GM23338 (cell line): ENCODE measurements around the gene UBA3. TPM values are rescaled to one million over a fixed set of nuclear protein-coding genes. Genes with fewer than 3 reads are reported as not detected.

Source experiments
- ATAC-seq: fragments of 200-7000 bp; cut with Tn5 transposase; 3 replicates; pipeline ENCODE4 v1.9.1; 2020
- DNase-seq: peaks from one replicate; pipeline ENCODE4 v3.0.0-alpha.2; 2015; ENCODE audit warnings: low spot score
- H2AFZ ChIP-seq: fragments of 200-600 bp; sonication (generic); 2 replicates; pipeline ENCODE4 v1.8.0; 2016; ENCODE audit warnings: antibody characterized with exemption, mild to moderate bottlenecking, moderate library complexity
- H3F3A ChIP-seq: fragments of 200-600 bp; sonication (generic); replicated peaks from 2 replicates; pipeline ENCODE4 v1.8.0; 2017; ENCODE audit warnings: antibody characterized with exemption, mixed run types, low read depth
- H3K27ac ChIP-seq: fragments of 200-600 bp; sonication (generic); 2 replicates; pipeline ENCODE4 v1.6.1; 2016; ENCODE audit warnings: low read depth
- H3K27me3 ChIP-seq: fragments of 200-600 bp; sonication (generic); 2 replicates; pipeline ENCODE4 v1.8.0; 2016; ENCODE audit warnings: mild to moderate bottlenecking, mixed run types, moderate library complexity; ENCODE audit not compliant: insufficient read depth
- H3K36me3 ChIP-seq: fragments of 200-600 bp; sonication (generic); 2 replicates; pipeline ENCODE4 v1.8.0; 2016; ENCODE audit warnings: mild to moderate bottlenecking; ENCODE audit not compliant: insufficient read depth
- H3K4me1 ChIP-seq: fragments of 200-600 bp; sonication (generic); 2 replicates; pipeline ENCODE4 v1.8.0; 2016; ENCODE audit warnings: mild to moderate bottlenecking, moderate library complexity; ENCODE audit not compliant: insufficient read depth
- H3K4me2 ChIP-seq: fragments of 200-600 bp; sonication (generic); 2 replicates; pipeline ENCODE4 v1.7.1; 2017; ENCODE audit warnings: mixed run types
- H3K4me3 ChIP-seq: fragments of 200-600 bp; sonication (generic); 2 replicates; pipeline ENCODE4 v1.6.1; 2016; ENCODE audit warnings: mixed run types
- H3K79me2 ChIP-seq: fragments of 200-600 bp; sonication (generic); replicated peaks from 2 replicates; pipeline ENCODE4 v1.8.0; 2017; ENCODE audit warnings: mild to moderate bottlenecking; ENCODE audit not compliant: insufficient read depth
- H3K9me2 ChIP-seq: fragments of 200-600 bp; sonication (generic); 2 replicates; pipeline ENCODE4 v1.8.0; 2017; ENCODE audit not compliant: insufficient read depth
- H4K20me1 ChIP-seq: fragments of 200-600 bp; sonication (generic); replicated peaks from 2 replicates; pipeline ENCODE4 v1.8.0; 2017; ENCODE audit warnings: mild to moderate bottlenecking; ENCODE audit not compliant: insufficient read depth
- H3K27ac Mint-ChIP-seq: 2 replicates; pipeline ENCODE4 v1.8.0; 2020; ENCODE audit warnings: inconsistent platforms, mild to moderate bottlenecking, moderate library complexity, mixed read lengths
- H3K27me3 Mint-ChIP-seq: 3 replicates; pipeline ENCODE4 v1.8.0; 2022; ENCODE audit warnings: low read depth, mild to moderate bottlenecking, moderate library complexity, mixed read lengths, inconsistent platforms; ENCODE audit not compliant: insufficient read depth, poor library complexity
- H3K36me3 Mint-ChIP-seq: 3 replicates; pipeline ENCODE4 v1.8.0; 2021; ENCODE audit warnings: low read depth, mild to moderate bottlenecking, inconsistent platforms, moderate library complexity, mixed read lengths
- H3K4me1 Mint-ChIP-seq: 3 replicates; pipeline ENCODE4 v1.8.0; 2020; ENCODE audit warnings: mild to moderate bottlenecking, inconsistent platforms, mixed read lengths
- H3K4me3 Mint-ChIP-seq: 3 replicates; pipeline ENCODE4 v1.8.0; 2021; ENCODE audit warnings: moderate library complexity, mild to moderate bottlenecking, inconsistent platforms, mixed read lengths
- H3K9me3 Mint-ChIP-seq: 3 replicates; pipeline ENCODE4 v1.8.0; 2020; ENCODE audit warnings: moderate library complexity, mild to moderate bottlenecking, inconsistent platforms, mixed read lengths
- CREB1 ChIP-seq: fragments of 250-450 bp; sonication (Bioruptor Pico); IDR thresholded peaks from 2 replicates; pipeline ENCODE4 v1.5.0; 2020; ENCODE audit warnings: low read depth, mild to moderate bottlenecking, moderate library complexity
- EZH2 ChIP-seq: fragments of 200-600 bp; sonication (generic); IDR thresholded peaks from one replicate; pipeline ENCODE4 v1.8.0; 2017; ENCODE audit warnings: antibody characterized with exemption, mild to moderate bottlenecking, low read depth; ENCODE audit not compliant: unreplicated experiment
- EZH2phosphoT487 ChIP-seq: fragments of 200-600 bp; sonication (generic); IDR thresholded peaks from one replicate; pipeline ENCODE4 v1.8.1; 2018; ENCODE audit warnings: antibody characterized with exemption; ENCODE audit not compliant: unreplicated experiment
- JUNB ChIP-seq: IDR thresholded peaks from one replicate; pipeline ENCODE4 v1.6.1; 2016; ENCODE audit warnings: antibody characterized with exemption; ENCODE audit not compliant: unreplicated experiment
- NANOG ChIP-seq: IDR thresholded peaks from 2 replicates; pipeline ENCODE4 v1.6.1; 2016; ENCODE audit warnings: antibody characterized with exemption, borderline replicate concordance
- POLR2AphosphoS5 ChIP-seq: IDR thresholded peaks from 2 replicates; pipeline ENCODE4 v1.6.1; 2016; ENCODE audit warnings: antibody characterized with exemption, low read depth
- STAT1 ChIP-seq: IDR thresholded peaks from one replicate; pipeline ENCODE4 v1.6.1; 2016; ENCODE audit warnings: antibody characterized with exemption; ENCODE audit not compliant: unreplicated experiment
- ZNF114 ChIP-seq: fragments of 250-450 bp; sonication (Bioruptor Pico); IDR thresholded peaks from 2 replicates; pipeline ENCODE4 v1.5.0; 2020; ENCODE audit warnings: mild to moderate bottlenecking, moderate library complexity
- ZNF331 ChIP-seq: fragments of 250-450 bp; sonication (Bioruptor Pico); IDR thresholded peaks from 2 replicates; pipeline ENCODE4 v1.5.0; 2020; ENCODE audit warnings: low read depth, mild to moderate bottlenecking, moderate library complexity
- polyA plus RNA-seq: library from polyadenylated mRNA; unstranded; fragments of >200 nt; fragmentation: Nextera tagmentation; extraction: Ambion mirVana; gene quantifications from 2 replicates; pipeline ENCODE4 v1.2.1, GENCODE V29; 2016
- total RNA-seq: library from RNA; depleted of rRNA; stranded (reverse); fragments of >200 nt; shearing (Covaris generic); gene quantifications from 2 replicates; pipeline ENCODE4 v1.2.3, GENCODE V29; 2014
- TF ChIP-seq, protein P1 (sequence below), 2 experiments: fragments of 200-600 bp in 1 of 2; sonication (generic) in 1 of 2; conservative IDR thresholded peaks; 2 replicates each; pipeline versions ENCODE4 v1.5.1 to v1.6.1; 2016 to 2017; ENCODE audit warnings: antibody characterized with exemption in 2 of 2, low read depth in 2 of 2, mild to moderate bottlenecking in 2 of 2, moderate library complexity in 1 of 2
- TF ChIP-seq, protein P2 (sequence below): fragments of 250-450 bp; sonication (Bioruptor Pico); IDR thresholded peaks from 2 replicates; pipeline ENCODE4 v1.5.0; 2020; ENCODE audit warnings: mild to moderate bottlenecking, moderate library complexity
- TF ChIP-seq, protein P3 (sequence below): IDR thresholded peaks from one replicate; pipeline ENCODE4 v1.6.1; 2018; ENCODE audit warnings: antibody characterized with exemption; ENCODE audit not compliant: unreplicated experiment
- TF ChIP-seq, protein P4 (sequence below): IDR thresholded peaks from 2 replicates; pipeline ENCODE4 v1.6.1; 2016; ENCODE audit warnings: antibody characterized with exemption

UBA3 gene
- total and polyA plus RNA-seq, 2 experiments from 2014 or later: 53.2 to 85.3 TPM

DNA sequence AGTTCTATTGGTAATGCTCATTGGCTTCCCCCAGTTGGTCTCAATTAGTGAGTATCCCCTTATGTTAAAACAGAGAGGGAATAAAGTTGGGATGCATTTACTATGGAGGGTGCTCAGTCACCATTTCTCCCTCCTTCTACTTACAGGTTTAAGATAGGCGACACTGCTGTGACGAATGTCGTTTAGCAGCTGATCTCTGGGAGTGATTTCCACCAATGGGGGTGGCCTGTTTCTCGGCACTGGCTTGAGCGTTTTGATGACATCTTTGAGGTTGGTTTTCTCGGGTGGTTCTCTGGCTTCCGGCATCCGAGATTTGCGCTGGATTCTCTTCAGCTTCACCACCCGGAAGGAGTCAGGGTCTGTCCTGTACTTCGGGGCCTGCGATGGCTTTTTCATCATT lies 38.4 kb upstream of the UBA3 start (continued):
- no peak for TF ChIP-seq POLR2AphosphoS5
- no peak for TF ChIP-seq ZNF114 (CRISPR knock-in tag)
- no peak for TF ChIP-seq STAT1
- TF ChIP-seq, protein P1, sequence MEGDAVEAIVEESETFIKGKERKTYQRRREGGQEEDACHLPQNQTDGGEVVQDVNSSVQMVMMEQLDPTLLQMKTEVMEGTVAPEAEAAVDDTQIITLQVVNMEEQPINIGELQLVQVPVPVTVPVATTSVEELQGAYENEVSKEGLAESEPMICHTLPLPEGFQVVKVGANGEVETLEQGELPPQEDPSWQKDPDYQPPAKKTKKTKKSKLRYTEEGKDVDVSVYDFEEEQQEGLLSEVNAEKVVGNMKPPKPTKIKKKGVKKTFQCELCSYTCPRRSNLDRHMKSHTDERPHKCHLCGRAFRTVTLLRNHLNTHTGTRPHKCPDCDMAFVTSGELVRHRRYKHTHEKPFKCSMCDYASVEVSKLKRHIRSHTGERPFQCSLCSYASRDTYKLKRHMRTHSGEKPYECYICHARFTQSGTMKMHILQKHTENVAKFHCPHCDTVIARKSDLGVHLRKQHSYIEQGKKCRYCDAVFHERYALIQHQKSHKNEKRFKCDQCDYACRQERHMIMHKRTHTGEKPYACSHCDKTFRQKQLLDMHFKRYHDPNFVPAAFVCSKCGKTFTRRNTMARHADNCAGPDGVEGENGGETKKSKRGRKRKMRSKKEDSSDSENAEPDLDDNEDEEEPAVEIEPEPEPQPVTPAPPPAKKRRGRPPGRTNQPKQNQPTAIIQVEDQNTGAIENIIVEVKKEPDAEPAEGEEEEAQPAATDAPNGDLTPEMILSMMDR (conservative IDR thresholded peaks at IDR 0.05; ENCODE audit: low read depth in 2 of 2): no peak
- TF ChIP-seq CREB1 (CRISPR knock-in tag): no peak
- no peak for TF ChIP-seq EZH2
- no peak for TF ChIP-seq JUNB
- no peak for TF ChIP-seq NANOG
- TF ChIP-seq EZH2phosphoT487: no peak

DNA sequence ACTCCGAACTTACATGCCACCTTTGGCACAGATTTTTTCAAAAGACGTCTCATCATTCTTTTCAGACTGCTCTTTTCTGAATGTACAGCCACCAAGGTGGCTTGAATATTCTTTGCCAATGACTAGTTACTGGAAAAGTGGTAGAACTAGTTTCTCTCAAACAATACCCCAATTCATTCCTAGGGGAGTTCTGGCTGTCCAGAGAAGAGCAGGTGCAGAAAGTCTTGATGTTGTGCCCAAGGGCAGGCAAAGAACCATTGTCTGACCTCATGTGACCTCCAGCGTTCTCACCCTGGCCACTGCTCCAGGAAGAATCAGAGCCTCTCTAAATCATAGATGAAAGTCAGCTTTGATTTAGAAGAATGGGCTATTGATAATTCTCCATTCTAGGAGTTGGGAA lies 36.7 kb upstream of the UBA3 start:
- no peak for DNase-seq
- TF ChIP-seq, protein P2, sequence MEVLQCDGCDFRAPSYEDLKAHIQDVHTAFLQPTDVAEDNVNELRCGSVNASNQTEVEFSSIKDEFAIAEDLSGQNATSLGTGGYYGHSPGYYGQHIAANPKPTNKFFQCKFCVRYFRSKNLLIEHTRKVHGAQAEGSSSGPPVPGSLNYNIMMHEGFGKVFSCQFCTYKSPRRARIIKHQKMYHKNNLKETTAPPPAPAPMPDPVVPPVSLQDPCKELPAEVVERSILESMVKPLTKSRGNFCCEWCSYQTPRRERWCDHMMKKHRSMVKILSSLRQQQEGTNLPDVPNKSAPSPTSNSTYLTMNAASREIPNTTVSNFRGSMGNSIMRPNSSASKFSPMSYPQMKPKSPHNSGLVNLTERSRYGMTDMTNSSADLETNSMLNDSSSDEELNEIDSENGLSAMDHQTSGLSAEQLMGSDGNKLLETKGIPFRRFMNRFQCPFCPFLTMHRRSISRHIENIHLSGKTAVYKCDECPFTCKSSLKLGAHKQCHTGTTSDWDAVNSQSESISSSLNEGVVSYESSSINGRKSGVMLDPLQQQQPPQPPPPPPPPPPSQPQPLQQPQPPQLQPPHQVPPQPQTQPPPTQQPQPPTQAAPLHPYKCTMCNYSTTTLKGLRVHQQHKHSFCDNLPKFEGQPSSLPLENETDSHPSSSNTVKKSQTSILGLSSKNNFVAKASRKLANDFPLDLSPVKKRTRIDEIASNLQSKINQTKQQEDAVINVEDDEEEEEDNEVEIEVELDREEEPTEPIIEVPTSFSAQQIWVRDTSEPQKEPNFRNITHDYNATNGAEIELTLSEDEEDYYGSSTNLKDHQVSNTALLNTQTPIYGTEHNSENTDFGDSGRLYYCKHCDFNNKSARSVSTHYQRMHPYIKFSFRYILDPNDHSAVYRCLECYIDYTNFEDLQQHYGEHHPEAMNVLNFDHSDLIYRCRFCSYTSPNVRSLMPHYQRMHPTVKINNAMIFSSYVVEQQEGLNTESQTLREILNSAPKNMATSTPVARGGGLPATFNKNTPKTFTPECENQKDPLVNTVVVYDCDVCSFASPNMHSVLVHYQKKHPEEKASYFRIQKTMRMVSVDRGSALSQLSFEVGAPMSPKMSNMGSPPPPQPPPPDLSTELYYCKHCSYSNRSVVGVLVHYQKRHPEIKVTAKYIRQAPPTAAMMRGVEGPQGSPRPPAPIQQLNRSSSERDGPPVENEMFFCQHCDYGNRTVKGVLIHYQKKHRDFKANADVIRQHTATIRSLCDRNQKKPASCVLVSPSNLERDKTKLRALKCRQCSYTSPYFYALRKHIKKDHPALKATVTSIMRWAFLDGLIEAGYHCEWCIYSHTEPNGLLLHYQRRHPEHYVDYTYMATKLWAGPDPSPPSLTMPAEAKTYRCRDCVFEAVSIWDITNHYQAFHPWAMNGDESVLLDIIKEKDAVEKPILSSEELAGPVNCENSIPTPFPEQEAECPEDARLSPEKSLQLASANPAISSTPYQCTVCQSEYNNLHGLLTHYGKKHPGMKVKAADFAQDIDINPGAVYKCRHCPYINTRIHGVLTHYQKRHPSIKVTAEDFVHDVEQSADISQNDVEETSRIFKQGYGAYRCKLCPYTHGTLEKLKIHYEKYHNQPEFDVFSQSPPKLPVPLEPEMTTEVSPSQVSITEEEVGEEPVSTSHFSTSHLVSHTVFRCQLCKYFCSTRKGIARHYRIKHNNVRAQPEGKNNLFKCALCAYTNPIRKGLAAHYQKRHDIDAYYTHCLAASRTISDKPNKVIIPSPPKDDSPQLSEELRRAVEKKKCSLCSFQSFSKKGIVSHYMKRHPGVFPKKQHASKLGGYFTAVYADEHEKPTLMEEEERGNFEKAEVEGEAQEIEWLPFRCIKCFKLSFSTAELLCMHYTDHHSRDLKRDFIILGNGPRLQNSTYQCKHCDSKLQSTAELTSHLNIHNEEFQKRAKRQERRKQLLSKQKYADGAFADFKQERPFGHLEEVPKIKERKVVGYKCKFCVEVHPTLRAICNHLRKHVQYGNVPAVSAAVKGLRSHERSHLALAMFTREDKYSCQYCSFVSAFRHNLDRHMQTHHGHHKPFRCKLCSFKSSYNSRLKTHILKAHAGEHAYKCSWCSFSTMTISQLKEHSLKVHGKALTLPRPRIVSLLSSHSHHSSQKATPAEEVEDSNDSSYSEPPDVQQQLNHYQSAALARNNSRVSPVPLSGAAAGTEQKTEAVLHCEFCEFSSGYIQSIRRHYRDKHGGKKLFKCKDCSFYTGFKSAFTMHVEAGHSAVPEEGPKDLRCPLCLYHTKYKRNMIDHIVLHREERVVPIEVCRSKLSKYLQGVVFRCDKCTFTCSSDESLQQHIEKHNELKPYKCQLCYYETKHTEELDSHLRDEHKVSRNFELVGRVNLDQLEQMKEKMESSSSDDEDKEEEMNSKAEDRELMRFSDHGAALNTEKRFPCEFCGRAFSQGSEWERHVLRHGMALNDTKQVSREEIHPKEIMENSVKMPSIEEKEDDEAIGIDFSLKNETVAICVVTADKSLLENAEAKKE: no peak
- TF ChIP-seq ZNF114 (CRISPR knock-in tag) (no peak), ZNF331 (CRISPR knock-in tag) (no peak), EZH2 (no peak), NANOG (no peak)
- TF ChIP-seq, protein P3, sequence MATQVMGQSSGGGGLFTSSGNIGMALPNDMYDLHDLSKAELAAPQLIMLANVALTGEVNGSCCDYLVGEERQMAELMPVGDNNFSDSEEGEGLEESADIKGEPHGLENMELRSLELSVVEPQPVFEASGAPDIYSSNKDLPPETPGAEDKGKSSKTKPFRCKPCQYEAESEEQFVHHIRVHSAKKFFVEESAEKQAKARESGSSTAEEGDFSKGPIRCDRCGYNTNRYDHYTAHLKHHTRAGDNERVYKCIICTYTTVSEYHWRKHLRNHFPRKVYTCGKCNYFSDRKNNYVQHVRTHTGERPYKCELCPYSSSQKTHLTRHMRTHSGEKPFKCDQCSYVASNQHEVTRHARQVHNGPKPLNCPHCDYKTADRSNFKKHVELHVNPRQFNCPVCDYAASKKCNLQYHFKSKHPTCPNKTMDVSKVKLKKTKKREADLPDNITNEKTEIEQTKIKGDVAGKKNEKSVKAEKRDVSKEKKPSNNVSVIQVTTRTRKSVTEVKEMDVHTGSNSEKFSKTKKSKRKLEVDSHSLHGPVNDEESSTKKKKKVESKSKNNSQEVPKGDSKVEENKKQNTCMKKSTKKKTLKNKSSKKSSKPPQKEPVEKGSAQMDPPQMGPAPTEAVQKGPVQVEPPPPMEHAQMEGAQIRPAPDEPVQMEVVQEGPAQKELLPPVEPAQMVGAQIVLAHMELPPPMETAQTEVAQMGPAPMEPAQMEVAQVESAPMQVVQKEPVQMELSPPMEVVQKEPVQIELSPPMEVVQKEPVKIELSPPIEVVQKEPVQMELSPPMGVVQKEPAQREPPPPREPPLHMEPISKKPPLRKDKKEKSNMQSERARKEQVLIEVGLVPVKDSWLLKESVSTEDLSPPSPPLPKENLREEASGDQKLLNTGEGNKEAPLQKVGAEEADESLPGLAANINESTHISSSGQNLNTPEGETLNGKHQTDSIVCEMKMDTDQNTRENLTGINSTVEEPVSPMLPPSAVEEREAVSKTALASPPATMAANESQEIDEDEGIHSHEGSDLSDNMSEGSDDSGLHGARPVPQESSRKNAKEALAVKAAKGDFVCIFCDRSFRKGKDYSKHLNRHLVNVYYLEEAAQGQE: no peak
- TF ChIP-seq, protein P4, sequence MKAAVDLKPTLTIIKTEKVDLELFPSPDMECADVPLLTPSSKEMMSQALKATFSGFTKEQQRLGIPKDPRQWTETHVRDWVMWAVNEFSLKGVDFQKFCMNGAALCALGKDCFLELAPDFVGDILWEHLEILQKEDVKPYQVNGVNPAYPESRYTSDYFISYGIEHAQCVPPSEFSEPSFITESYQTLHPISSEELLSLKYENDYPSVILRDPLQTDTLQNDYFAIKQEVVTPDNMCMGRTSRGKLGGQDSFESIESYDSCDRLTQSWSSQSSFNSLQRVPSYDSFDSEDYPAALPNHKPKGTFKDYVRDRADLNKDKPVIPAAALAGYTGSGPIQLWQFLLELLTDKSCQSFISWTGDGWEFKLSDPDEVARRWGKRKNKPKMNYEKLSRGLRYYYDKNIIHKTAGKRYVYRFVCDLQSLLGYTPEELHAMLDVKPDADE: no peak

More for the DNA sequence above, 36.7 kb upstream of the UBA3 start:
- Histone ChIP-seq H2AFZ (no peak overlapping the region), H3K27ac (no peak overlapping the region), H3K36me3 (no peaks in the 10 kb centered on the region), H3K79me2 (no peaks in the 10 kb centered on the region), H3K4me2 (no peak overlapping the region), H4K20me1 (no peaks in the 10 kb centered on the region), H3K4me3 (no peak overlapping the region), H3K9me2 (no peaks in the 10 kb centered on the region), H3F3A (no peaks in the 10 kb centered on the region), H3K4me1 (no peaks in the 10 kb centered on the region), H3K27me3 (no peaks in the 10 kb centered on the region)
- ATAC-seq: no peak
- Mint-ChIP-seq H3K36me3 (no peaks in the 10 kb centered on the region), H3K9me3 (no peaks in the 10 kb centered on the region), H3K27me3 (no peaks in the 10 kb centered on the region), H3K4me3 (no peak overlapping the region), H3K4me1 (peaks cover 2% of the 10 kb centered on the region; the same call in 2 of the 3 replicates), H3K27ac (no peak overlapping the region)
